HepG2 (cell line): ENCODE measurements around the gene CSMD2. TPM values are rescaled to one million over a fixed set of nuclear protein-coding genes. Genes with fewer than 3 reads are reported as not detected.

Experiments used
- ATAC-seq: fragments of 200-7000 bp; cut with Tn5 transposase; 3 replicates; pipeline ENCODE4 v1.9.1; 2020; ENCODE audit warnings: mild to moderate bottlenecking, moderate library complexity
- BruUV-seq: library from RNA; stranded (reverse); fragments of 400-500 nt; replicated peaks from 2 replicates; lab custom pipeline; 2021; lab: Mats Ljungman, UMichigan
- CTCF ChIA-PET: fragments of 300-600 bp; formaldehyde crosslinking; extraction: SDS; loops from one replicate; lab custom pipeline; 2021; ENCODE audit warnings: low total read pairs, inconsistent platforms, low intra/inter-chr PET ratio; lab: Yijun Ruan, JAX
- POLR2A ChIA-PET: fragments of 350-600 bp; sonication (Branson Sonifier 250); formaldehyde crosslinking; loops from one replicate; lab custom pipeline; 2020; ENCODE audit warnings: antibody characterized with exemption, inconsistent platforms; lab: Yijun Ruan, JAX
- DNase-seq: peaks from one replicate; pipeline ENCODE4 v3.0.0-alpha.2; 2015; ENCODE audit warnings: low spot score
- FAIRE-seq: peaks from 3 replicates; lab custom pipeline; 2011; peaks lifted over from hg19 to GRCh38; lab: Jason Lieb, UNC
- H2AFZ ChIP-seq: one replicate; pipeline ENCODE4 v1.6.1; 2011; ENCODE audit warnings: low read length, inconsistent platforms
- H3K27ac ChIP-seq: fragments of 300-600 bp; 3 replicates; pipeline ENCODE4 v1.8.0; 2011; ENCODE audit warnings: mixed run types, mild to moderate bottlenecking, mixed read lengths, low read length, inconsistent platforms; ENCODE audit not compliant: insufficient read depth; ENCODE audit errors: extremely low read length
- H3K27me3 ChIP-seq, 2 experiments: fragments of 200-600 bp in 1 of 2; 2 replicates in 1 of 2; 3 replicates in 1 of 2; pipeline versions ENCODE4 v1.6.0 to v1.8.0; 2011; ENCODE audit warnings: low read length in 2 of 2, mild to moderate bottlenecking in 2 of 2, moderate library complexity in 2 of 2, inconsistent platforms in 1 of 2; ENCODE audit not compliant: insufficient read depth in 2 of 2, control insufficient read depth in 1 of 2
- H3K36me3 ChIP-seq, 2 experiments: fragments of 200-600 bp in 1 of 2; replicated peaks in 1 of 2; 2 replicates in 1 of 2; 3 replicates in 1 of 2; pipeline versions ENCODE4 v1.5.1 to v1.8.0; 2011; ENCODE audit warnings: low read length in 2 of 2, inconsistent platforms in 1 of 2; ENCODE audit not compliant: insufficient read depth in 2 of 2, control insufficient read depth in 1 of 2
- H3K4me1 ChIP-seq: 2 replicates; pipeline ENCODE4 v1.5.1; 2012; ENCODE audit warnings: low read length, inconsistent platforms; ENCODE audit not compliant: insufficient read depth
- H3K4me2 ChIP-seq: 2 replicates; pipeline ENCODE4 v1.6.0; 2011; ENCODE audit warnings: low read depth, low read length, inconsistent platforms
- H3K4me3 ChIP-seq, 3 experiments: fragments of 200-600 bp in 1 of 3; sonication (generic), shearing (Covaris generic) in 1 of 3; replicated peaks in 1 of 3; 2 replicates each; pipeline ENCODE4 v1.5.1; 2011 to 2016; ENCODE audit warnings: low read length in 3 of 3, inconsistent platforms in 2 of 3, low read depth in 2 of 3, mild to moderate bottlenecking in 2 of 3, control low read depth in 1 of 3, mixed read lengths in 1 of 3; ENCODE audit not compliant: insufficient read depth in 1 of 3
- H3K79me2 ChIP-seq: one replicate; pipeline ENCODE4 v1.6.1; 2011; ENCODE audit warnings: low read length, inconsistent platforms; ENCODE audit not compliant: insufficient read depth
- H3K9ac ChIP-seq: 2 replicates; pipeline ENCODE4 v1.6.0; 2011; ENCODE audit warnings: mild to moderate bottlenecking, low read depth, low read length, inconsistent platforms; ENCODE audit not compliant: insufficient read depth
- H3K9me3 ChIP-seq: 2 replicates; pipeline ENCODE4 v1.5.1; 2012; ENCODE audit warnings: mild to moderate bottlenecking, low read length
- H4K20me1 ChIP-seq: 2 replicates; pipeline ENCODE4 v1.6.0; 2011; ENCODE audit warnings: inconsistent platforms, mild to moderate bottlenecking, low read length, moderate library complexity; ENCODE audit not compliant: insufficient read depth
- PHF8 ChIP-seq: sonication (generic); formaldehyde crosslinking; IDR thresholded peaks from 2 replicates; pipeline ENCODE4 v1.5.0; 2020; ENCODE audit warnings: missing genetic modification reagents
- RXRA ChIP-seq: sonication (generic); formaldehyde crosslinking; IDR thresholded peaks from 2 replicates; pipeline ENCODE4 v1.5.1; 2020; ENCODE audit warnings: missing genetic modification reagents
- SP1 ChIP-seq, 2 experiments: fragments of 450-650 bp in 1 of 2; sonication (generic) in 1 of 2; formaldehyde crosslinking in 1 of 2; IDR thresholded peaks; 2 replicates each; pipeline versions ENCODE4 v1.4.0 to v1.6.1; 2016 to 2020; ENCODE audit warnings: missing genetic modification reagents in 1 of 2
- ZBTB3 ChIP-seq: sonication (generic); formaldehyde crosslinking; IDR thresholded peaks from 2 replicates; pipeline ENCODE4 v1.4.0; 2020; ENCODE audit warnings: low read depth, mild to moderate bottlenecking, moderate library complexity, missing genetic modification reagents, borderline replicate concordance
- ZNF720 ChIP-seq: sonication (generic); formaldehyde crosslinking; IDR thresholded peaks from 2 replicates; pipeline ENCODE4 v1.4.0; 2020; ENCODE audit warnings: missing genetic modification reagents
- WGBS: methylation state at CpG from one replicate; pipeline ENCODE4 v1.1.6; 2017; ENCODE audit warnings: low lambda C conversion rate; 5-methylcytosine and 5-hydroxymethylcytosine counted together
- in situ Hi-C: cut with HindIII; loops from 2 replicates; pipeline ENCODE4 v1.10.0; 2017; ENCODE audit warnings: low pct_unique_long_range_greater_than_20kb; ENCODE audit not compliant: extremely low pct_ligation_motif_present
- intact Hi-C: fragments of 100-400 bp; cut with micrococcal nuclease; formaldehyde crosslinking; loops from one replicate; pipeline ENCODE4 v1.10.0; 2022; ENCODE audit not compliant: unreplicated experiment
- polyA plus RNA-seq, 8 experiments: library from polyadenylated mRNA; depleted of rRNA in 3 of 8; stranded (reverse) in 7 of 8; unstranded in 1 of 8; fragments of >200 nt; fragmentation: Illumina TruSeq in 4 of 8; extraction: Trizol in 4 of 8; gene quantifications; 2 replicates each; pipeline versions ENCODE4 v1.2.1 to v1.2.3, GENCODE V29; 2011 to 2016; ENCODE audit warnings: low read depth in 4 of 8, missing spikeins in 1 of 8, mixed read lengths in 1 of 8; ENCODE audit not compliant: insufficient read depth in 1 of 8
- total RNA-seq, 5 experiments: library from RNA; depleted of rRNA; stranded (reverse); fragments of >200 nt; fragmentation: Illumina TruSeq; extraction: Trizol; gene quantifications; 2 replicates each; pipeline ENCODE4 v1.2.3, GENCODE V29; 2016; ENCODE audit warnings: low read depth in 1 of 5
- TF ChIP-seq, protein P1 (sequence below): sonication (generic); formaldehyde crosslinking; IDR thresholded peaks from 2 replicates; pipeline ENCODE4 v1.4.0; 2020; ENCODE audit warnings: mild to moderate bottlenecking, missing genetic modification reagents
- TF ChIP-seq, protein P2 (sequence below): sonication (generic); formaldehyde crosslinking; IDR thresholded peaks from 2 replicates; pipeline ENCODE4 v1.4.0; 2020; ENCODE audit warnings: mild to moderate bottlenecking, missing genetic modification reagents
- TF ChIP-seq, protein P3 (sequence below): sonication (generic); formaldehyde crosslinking; IDR thresholded peaks from 2 replicates; pipeline ENCODE4 v1.5.0; 2020; ENCODE audit warnings: missing genetic modification reagents
- TF ChIP-seq, protein P4 (sequence below): IDR thresholded peaks from 2 replicates; pipeline ENCODE4 v1.6.1; 2012; ENCODE audit warnings: inconsistent platforms

The CSMD2 gene
- total and polyA plus RNA-seq, 2 of the 13 experiments (the other 11 are each of a cell fraction or from before 2014, with no cell fraction given): not detected

DNA sequence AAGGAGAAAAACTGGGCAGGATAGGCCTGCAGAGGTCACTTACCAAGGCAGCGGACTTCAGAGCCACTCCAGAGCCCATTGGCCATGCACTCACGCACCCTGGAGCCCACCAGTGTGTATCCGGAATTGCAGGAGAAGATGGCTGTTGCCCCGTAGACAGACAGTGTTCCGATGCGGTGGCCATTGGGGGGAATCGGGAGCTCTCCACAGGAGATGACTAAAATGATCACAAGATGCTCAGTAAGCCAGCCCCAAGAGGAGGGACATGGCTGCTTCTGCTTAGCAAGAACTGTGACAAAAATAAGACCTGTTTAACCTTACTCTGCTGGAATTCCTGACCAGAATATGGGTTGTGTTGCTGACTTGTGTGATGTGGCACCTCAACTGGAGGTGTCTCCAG, 595.7 kb downstream of the CSMD2 start:
- Histone ChIP-seq H3K36me3 (no peaks in the 10 kb centered on the region), H3K27me3 (peaks cover 1 to 4% of the 10 kb centered on the region in 2 experiments; a peak in 3 of 5 replicates), H3K27ac (no peak overlapping the region), H3K4me3 (no peak overlapping the region), H3K9ac (no peak overlapping the region), H2AFZ (no peak overlapping the region), H3K9me3 (no peaks in the 10 kb centered on the region), H3K4me2 (no peak overlapping the region), H3K79me2 (no peaks in the 10 kb centered on the region), H4K20me1 (no peaks in the 10 kb centered on the region), H3K4me1 (no peaks in the 10 kb centered on the region)
- in situ Hi-C loops: no loop called here
- intact Hi-C loops: no loop called here
- 65% methylated on average over 3 of the region's 7 CpGs for WGBS
- POLR2A ChIA-PET: no interaction called here
- BruUV-seq: no TSS peak
- FAIRE-seq: no peak
- TF ChIP-seq, protein P1, sequence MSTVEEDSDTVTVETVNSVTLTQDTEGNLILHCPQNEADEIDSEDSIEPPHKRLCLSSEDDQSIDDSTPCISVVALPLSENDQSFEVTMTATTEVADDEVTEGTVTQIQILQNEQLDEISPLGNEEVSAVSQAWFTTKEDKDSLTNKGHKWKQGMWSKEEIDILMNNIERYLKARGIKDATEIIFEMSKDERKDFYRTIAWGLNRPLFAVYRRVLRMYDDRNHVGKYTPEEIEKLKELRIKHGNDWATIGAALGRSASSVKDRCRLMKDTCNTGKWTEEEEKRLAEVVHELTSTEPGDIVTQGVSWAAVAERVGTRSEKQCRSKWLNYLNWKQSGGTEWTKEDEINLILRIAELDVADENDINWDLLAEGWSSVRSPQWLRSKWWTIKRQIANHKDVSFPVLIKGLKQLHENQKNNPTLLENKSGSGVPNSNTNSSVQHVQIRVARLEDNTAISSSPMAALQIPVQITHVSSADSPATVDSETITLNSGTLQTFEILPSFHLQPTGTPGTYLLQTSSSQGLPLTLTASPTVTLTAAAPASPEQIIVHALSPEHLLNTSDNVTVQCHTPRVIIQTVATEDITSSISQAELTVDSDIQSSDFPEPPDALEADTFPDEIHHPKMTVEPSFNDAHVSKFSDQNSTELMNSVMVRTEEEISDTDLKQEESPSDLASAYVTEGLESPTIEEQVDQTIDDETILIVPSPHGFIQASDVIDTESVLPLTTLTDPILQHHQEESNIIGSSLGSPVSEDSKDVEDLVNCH (CRISPR knock-in tag): no peak
- no peak for DNase-seq
- ATAC-seq: no peak
- CTCF ChIA-PET: no interaction called here

DNA sequence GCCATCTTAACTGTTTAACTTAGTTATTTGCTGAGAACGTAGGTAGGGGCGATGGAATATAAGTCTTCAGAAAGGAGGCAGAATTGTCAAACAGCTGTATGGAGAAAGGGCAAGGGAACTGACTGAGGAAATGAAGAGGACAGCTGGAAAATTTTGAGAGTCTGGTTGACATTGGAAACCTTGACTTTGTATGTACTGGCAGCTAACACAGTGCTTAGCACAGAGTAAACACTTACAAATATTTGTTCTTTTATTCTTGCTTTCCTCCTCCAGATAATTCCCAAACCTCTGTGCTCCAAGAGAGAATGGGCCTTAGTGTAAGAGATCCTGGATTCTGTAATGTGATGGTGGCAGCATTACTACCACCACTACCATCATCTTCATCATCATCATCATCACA, 601.3 kb downstream of the CSMD2 start:
- Histone ChIP-seq H3K27ac (no peak overlapping the region), H4K20me1 (no peaks in the 10 kb centered on the region), H3K36me3 (no peaks in the 10 kb centered on the region), H3K4me1 (no peaks in the 10 kb centered on the region), H2AFZ (no peak overlapping the region), H3K9me3 (no peaks in the 10 kb centered on the region), H3K79me2 (no peaks in the 10 kb centered on the region), H3K4me3 (no peak overlapping the region), H3K9ac (no peak overlapping the region), H3K4me2 (no peak overlapping the region), H3K27me3 (no peaks in the 10 kb centered on the region; a peak in 2 of 5 replicates)
- POLR2A ChIA-PET: no interaction called here
- intact Hi-C loops (no loop called here), in situ Hi-C loops (no loop called here)
- WGBS: 21% methylated on average over 2 of the region's 2 CpGs
- ATAC-seq: no peak
- BruUV-seq: no TSS peak
- FAIRE-seq: no peak
- CTCF ChIA-PET: no interaction called here
- no peak for DNase-seq
- TF ChIP-seq, protein P2, sequence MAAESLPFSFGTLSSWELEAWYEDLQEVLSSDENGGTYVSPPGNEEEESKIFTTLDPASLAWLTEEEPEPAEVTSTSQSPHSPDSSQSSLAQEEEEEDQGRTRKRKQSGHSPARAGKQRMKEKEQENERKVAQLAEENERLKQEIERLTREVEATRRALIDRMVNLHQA (CRISPR knock-in tag): no peak
- no peak for TF ChIP-seq ZBTB3
- TF ChIP-seq, protein P3, sequence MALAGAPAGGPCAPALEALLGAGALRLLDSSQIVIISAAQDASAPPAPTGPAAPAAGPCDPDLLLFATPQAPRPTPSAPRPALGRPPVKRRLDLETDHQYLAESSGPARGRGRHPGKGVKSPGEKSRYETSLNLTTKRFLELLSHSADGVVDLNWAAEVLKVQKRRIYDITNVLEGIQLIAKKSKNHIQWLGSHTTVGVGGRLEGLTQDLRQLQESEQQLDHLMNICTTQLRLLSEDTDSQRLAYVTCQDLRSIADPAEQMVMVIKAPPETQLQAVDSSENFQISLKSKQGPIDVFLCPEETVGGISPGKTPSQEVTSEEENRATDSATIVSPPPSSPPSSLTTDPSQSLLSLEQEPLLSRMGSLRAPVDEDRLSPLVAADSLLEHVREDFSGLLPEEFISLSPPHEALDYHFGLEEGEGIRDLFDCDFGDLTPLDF (CRISPR knock-in tag): no peak
- TF ChIP-seq SP1 (IDR thresholded peaks at IDR 0.05): no peak
- TF ChIP-seq SP1 (CRISPR knock-in tag; IDR thresholded peaks at IDR 0.05): no peak
- no peak for TF ChIP-seq ZNF720
- TF ChIP-seq, protein P4, sequence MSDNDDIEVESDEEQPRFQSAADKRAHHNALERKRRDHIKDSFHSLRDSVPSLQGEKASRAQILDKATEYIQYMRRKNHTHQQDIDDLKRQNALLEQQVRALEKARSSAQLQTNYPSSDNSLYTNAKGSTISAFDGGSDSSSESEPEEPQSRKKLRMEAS: no peak
- no peak for TF ChIP-seq PHF8 (CRISPR knock-in tag)
- no peak for TF ChIP-seq RXRA
